CD4-positive, CD25-positive, alpha-beta regulatory T cell (primary cell): ENCODE results near the gene TMEM254. TPM values are rescaled to one million over a fixed set of nuclear protein-coding genes. Genes with fewer than 3 reads are reported as not detected.

Experiments
- polyA plus RNA-seq, 4 donors: library from polyadenylated mRNA; unstranded; fragments of 300-500 nt; fragmentation: Illumina TruSeq; gene quantifications; one replicate each; pipeline ENCODE4 v1.2.3, GENCODE V29; 2021
- total RNA-seq: library from RNA; stranded (reverse); gene quantifications from one replicate; pipeline ENCODE4 v1.2.3, GENCODE V29; 2022

Gene TMEM254
- total and polyA plus RNA-seq, 5 donors from 2014 or later: 10.7 to 43.8 (median 35.9) TPM

Other genes with a start within 250 kb of the TMEM254 start
- not detected for gene SFTPD, start 129.6 kb upstream of the TMEM254 start, total RNA-seq
- not detected for gene SFTPD, start 129.6 kb upstream of the TMEM254 start, polyA plus RNA-seq
- not detected for gene PLAC9, start 54.1 kb downstream of the TMEM254 start, total RNA-seq
- gene PLAC9, start 54.1 kb downstream of the TMEM254 start, polyA plus RNA-seq: 1 to 10 TPM in 1 of 4 donors, under 1 TPM in 1, not detected in 2; 0.33 to 1.1 TPM
- gene ANXA11, start 126.9 kb downstream of the TMEM254 start, total RNA-seq: 252 TPM
- 100 to 1,000 TPM; 253 to 316 (median 283) TPM for gene ANXA11, start 126.9 kb downstream of the TMEM254 start, polyA plus RNA-seq
- gene MAT1A, start 211.0 kb downstream of the TMEM254 start, total RNA-seq: not detected
- not detected for gene MAT1A, start 211.0 kb downstream of the TMEM254 start, polyA plus RNA-seq